SK-N-SH treated with all-trans-retinoic acid at 6 μM for 48 hours (cell line): ENCODE results near the gene TRIM15.
"Not testable (repeated sequence)": the region's sequence is repeated elsewhere in the genome, so short reads cannot be mapped to it uniquely, and the experiment has no call there.

Source experiments
- ATAC-seq: fragments of 200-7000 bp; cut with Tn5 transposase; 3 replicates; pipeline ENCODE4 v1.9.1; 2020; ENCODE audit warnings: mild to moderate bottlenecking, moderate library complexity
- BACH2 ChIP-seq: fragments of 250-450 bp; sonication (Bioruptor Pico); IDR thresholded peaks from 2 replicates; pipeline ENCODE4 v1.9.0; 2021; ENCODE audit warnings: mild to moderate bottlenecking, borderline replicate concordance
- CSDC2 ChIP-seq: fragments of 250-450 bp; sonication (Bioruptor Pico); IDR thresholded peaks from 2 replicates; pipeline ENCODE4 v1.5.0; 2020; ENCODE audit warnings: mild to moderate bottlenecking, moderate library complexity
- ESRRG ChIP-seq: fragments of 250-450 bp; sonication (Bioruptor Pico); IDR thresholded peaks from 2 replicates; pipeline ENCODE4 v1.6.1; 2021; ENCODE audit warnings: mild to moderate bottlenecking
- GLIS3 ChIP-seq: fragments of 250-450 bp; sonication (Bioruptor Pico); IDR thresholded peaks from 2 replicates; pipeline ENCODE4 v1.5.0; 2020; ENCODE audit warnings: mild to moderate bottlenecking, moderate library complexity
- RARB ChIP-seq: fragments of 250-450 bp; sonication (Bioruptor Pico); IDR thresholded peaks from 2 replicates; pipeline ENCODE4 v1.8.0; 2021; ENCODE audit warnings: mild to moderate bottlenecking, moderate library complexity
- SNAI2 ChIP-seq: fragments of 250-450 bp; sonication (Bioruptor Pico); IDR thresholded peaks from 2 replicates; pipeline ENCODE4 v1.5.0; 2020; ENCODE audit warnings: mild to moderate bottlenecking, moderate library complexity
- TCF4 ChIP-seq: fragments of 250-450 bp; sonication (Bioruptor Pico); IDR thresholded peaks from 2 replicates; pipeline ENCODE4 v1.8.0; 2021; ENCODE audit warnings: mild to moderate bottlenecking, moderate library complexity, borderline replicate concordance
- TOX ChIP-seq: fragments of 250-450 bp; sonication (Bioruptor Pico); IDR thresholded peaks from 2 replicates; pipeline ENCODE4 v1.8.0; 2021; ENCODE audit warnings: mild to moderate bottlenecking, moderate library complexity, borderline replicate concordance
- ZFP3 ChIP-seq: fragments of 250-450 bp; sonication (Bioruptor Pico); IDR thresholded peaks from 2 replicates; pipeline ENCODE4 v1.5.0; 2020; ENCODE audit warnings: mild to moderate bottlenecking, moderate library complexity
- ZFP30 ChIP-seq: fragments of 450-650 bp; formaldehyde crosslinking; IDR thresholded peaks from 2 replicates; pipeline ENCODE4 v1.5.0; 2022; ENCODE audit warnings: mild to moderate bottlenecking, moderate library complexity
- ZNF70 ChIP-seq: fragments of 450-650 bp; formaldehyde crosslinking; IDR thresholded peaks from 2 replicates; pipeline ENCODE4 v1.5.0; 2020; ENCODE audit warnings: mild to moderate bottlenecking, moderate library complexity
- TF ChIP-seq, protein P1 (sequence below): fragments of 250-450 bp; sonication (Bioruptor Pico); IDR thresholded peaks from 2 replicates; pipeline ENCODE4 v1.5.0; 2020; ENCODE audit warnings: mild to moderate bottlenecking, moderate library complexity
- TF ChIP-seq, protein P2 (sequence below): fragments of 250-450 bp; sonication (Bioruptor Pico); IDR thresholded peaks from 2 replicates; pipeline ENCODE4 v1.8.0; 2020; ENCODE audit warnings: mild to moderate bottlenecking, moderate library complexity, borderline replicate concordance

Gene TRIM15

DNA sequence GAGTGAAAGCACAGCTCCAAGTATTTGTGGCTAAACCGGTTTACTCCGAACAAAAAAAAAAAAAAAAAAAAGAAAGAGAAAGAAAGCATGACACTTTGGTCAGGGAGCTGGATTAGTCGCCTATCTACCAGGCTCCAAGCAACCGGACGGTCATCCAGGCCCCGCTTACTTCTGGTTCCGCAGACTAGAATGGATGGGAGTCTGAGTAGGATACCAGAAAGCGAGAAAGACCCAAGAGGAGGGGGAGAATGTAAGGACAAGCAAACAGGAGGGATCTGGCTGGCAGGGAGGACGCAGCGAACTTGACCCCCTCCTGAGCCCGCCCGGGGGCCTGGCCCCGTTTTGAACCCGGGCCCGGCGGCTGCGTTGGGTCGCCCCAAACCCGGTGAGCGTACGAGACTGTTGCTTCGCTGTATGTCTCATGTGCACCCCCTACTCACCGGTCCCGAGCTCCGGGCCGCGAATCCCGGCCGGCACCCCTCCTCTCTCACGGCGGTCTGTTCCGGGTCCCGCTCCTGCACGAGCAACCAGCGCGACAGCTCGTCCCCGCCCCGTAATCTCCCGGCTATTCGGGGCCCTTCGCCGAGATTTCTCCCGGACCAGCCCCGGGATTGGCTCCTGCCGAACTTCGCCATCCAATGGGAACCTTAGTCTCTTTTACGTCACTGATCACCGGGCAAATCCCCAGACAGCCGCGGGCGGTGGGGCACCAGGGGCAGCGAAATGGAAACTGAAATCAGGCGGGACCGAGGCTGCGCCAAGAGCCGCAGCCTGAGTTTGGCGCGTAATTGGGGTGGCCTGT, 49.7 kb downstream of the TRIM15 start, which contains the start of gene TRIM26:
Gene TRIM26 (minus strand): TSS at position 542 of the 802 bp plus-strand sequence. CDS start 14,303 bp downstream, outside the sequence.
- ATAC-seq: peak; percentile 94
- TF ChIP-seq GLIS3 (CRISPR knock-in tag): no peak
- TF ChIP-seq, protein P1, sequence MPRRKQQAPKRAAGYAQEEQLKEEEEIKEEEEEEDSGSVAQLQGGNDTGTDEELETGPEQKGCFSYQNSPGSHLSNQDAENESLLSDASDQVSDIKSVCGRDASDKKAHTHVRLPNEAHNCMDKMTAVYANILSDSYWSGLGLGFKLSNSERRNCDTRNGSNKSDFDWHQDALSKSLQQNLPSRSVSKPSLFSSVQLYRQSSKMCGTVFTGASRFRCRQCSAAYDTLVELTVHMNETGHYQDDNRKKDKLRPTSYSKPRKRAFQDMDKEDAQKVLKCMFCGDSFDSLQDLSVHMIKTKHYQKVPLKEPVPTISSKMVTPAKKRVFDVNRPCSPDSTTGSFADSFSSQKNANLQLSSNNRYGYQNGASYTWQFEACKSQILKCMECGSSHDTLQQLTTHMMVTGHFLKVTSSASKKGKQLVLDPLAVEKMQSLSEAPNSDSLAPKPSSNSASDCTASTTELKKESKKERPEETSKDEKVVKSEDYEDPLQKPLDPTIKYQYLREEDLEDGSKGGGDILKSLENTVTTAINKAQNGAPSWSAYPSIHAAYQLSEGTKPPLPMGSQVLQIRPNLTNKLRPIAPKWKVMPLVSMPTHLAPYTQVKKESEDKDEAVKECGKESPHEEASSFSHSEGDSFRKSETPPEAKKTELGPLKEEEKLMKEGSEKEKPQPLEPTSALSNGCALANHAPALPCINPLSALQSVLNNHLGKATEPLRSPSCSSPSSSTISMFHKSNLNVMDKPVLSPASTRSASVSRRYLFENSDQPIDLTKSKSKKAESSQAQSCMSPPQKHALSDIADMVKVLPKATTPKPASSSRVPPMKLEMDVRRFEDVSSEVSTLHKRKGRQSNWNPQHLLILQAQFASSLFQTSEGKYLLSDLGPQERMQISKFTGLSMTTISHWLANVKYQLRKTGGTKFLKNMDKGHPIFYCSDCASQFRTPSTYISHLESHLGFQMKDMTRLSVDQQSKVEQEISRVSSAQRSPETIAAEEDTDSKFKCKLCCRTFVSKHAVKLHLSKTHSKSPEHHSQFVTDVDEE (CRISPR knock-in tag): 0 out of 2 replicates have a peak, but pooled peaks have one; percentile 41

DNA sequence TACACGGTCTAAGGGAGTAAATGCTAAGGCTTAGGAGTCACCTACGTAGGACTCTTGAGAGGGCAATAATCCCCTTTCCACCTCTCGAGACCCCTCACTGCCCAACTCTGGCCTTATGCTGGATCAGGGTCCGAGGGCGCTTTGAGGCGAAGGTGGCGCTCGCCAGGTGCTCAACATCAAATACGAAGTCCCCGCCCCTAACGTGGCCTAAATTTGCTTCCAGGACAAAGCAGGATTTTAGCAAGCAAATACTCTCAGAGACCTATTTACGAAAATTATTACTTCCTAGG, 50.3 kb downstream of the TRIM15 start:
- no peak for ATAC-seq
- TF ChIP-seq TCF4 (peak; percentile 8; the same call in 1 of the 2 replicates), RARB (CRISPR knock-in tag) (no peak)

DNA sequence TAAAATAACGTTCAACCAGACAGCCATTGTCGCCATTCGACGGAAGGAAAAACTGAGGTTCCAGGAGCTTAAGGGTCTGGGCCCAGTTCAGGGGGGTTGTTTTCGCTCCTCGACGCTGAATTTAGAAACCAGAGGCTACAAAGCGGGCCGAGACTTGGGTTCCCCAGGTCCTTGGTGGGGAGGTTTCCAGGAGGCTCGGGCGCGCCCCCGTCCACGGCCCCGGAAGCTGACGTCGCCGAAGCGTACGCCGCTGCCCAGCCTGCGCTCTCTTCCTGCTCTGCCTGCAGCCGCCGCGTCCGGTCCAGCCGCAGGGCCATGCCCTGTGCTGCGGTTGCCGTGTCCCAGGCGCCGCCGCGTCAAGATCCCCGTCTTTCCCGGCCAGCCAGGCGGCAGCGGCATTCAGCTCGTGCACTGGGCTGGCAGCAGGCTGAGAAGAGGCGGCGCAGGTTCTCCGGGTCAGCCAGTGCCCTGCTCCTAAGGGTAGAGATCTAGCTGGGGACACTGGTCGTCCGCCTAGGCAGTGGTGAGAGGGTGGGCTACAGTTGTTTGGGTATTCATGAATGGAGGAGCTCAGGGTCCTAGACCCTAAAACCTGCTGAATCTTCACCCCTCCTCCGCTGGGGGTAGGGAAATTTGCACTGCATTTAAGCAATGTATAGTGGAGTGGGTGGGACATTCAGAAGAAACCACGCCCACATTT, 50.8 kb downstream of the TRIM15 start:
- ATAC-seq: peak; percentile 89
- TF ChIP-seq RARB (CRISPR knock-in tag) (no peak), BACH2 (CRISPR knock-in tag) (no peak), ZFP3 (CRISPR knock-in tag) (0 out of 2 replicates have a peak, but pooled peaks have one; percentile 55), CSDC2 (0 out of 2 replicates have a peak, but pooled peaks have one; percentile 34), SNAI2 (CRISPR knock-in tag) (no peak)

DNA sequence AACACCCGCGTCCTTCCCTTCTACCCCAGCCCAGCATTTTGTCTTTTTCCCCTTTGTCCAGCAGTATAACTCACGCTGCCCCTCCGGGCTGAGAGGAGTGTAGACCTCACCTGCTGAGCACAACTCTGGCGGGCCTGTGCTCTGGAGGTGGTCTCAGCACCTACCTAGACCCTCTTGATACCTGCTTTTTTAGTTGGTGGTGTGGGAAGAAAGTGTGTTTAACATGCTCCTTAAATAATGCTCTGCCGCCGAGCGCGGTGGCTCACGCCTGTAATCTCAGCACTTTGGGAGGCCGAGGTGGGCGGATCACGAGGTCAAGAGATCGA, 51.3 kb downstream of the TRIM15 start:
- TF ChIP-seq TCF4: no peak
- no peak for TF ChIP-seq ZFP30 (CRISPR knock-in tag)
- TF ChIP-seq BACH2 (CRISPR knock-in tag): no peak
- no peak for TF ChIP-seq ESRRG (CRISPR knock-in tag)
- TF ChIP-seq, protein P2, sequence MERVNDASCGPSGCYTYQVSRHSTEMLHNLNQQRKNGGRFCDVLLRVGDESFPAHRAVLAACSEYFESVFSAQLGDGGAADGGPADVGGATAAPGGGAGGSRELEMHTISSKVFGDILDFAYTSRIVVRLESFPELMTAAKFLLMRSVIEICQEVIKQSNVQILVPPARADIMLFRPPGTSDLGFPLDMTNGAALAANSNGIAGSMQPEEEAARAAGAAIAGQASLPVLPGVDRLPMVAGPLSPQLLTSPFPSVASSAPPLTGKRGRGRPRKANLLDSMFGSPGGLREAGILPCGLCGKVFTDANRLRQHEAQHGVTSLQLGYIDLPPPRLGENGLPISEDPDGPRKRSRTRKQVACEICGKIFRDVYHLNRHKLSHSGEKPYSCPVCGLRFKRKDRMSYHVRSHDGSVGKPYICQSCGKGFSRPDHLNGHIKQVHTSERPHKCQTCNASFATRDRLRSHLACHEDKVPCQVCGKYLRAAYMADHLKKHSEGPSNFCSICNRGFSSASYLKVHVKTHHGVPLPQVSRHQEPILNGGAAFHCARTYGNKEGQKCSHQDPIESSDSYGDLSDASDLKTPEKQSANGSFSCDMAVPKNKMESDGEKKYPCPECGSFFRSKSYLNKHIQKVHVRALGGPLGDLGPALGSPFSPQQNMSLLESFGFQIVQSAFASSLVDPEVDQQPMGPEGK (CRISPR knock-in tag): no peak
- no peak for TF ChIP-seq TOX (CRISPR knock-in tag)
- ATAC-seq: no peak

DNA sequence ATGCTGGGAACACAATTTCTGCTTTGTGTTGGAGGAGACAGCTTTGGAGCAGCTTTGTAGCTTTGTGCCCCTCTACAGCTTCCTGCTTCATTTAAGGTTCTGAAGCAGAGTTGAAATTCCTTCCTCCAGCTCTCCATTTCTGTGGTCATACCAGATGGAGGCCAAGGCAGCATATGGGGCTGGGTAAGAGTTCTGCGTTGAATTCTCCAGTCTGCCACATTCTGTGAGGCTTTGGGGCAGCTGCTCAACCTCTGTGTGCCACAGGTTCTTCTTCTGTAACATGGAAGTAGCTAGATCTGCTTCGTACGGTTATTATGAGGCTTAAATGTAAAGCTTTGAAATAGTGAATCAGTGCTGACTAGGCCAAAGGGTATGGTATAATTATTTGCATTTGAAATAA, 52.8 kb downstream of the TRIM15 start:
- ATAC-seq: no peak
- TF ChIP-seq ZNF70 (CRISPR knock-in tag): no peak
- TF ChIP-seq ZFP3 (CRISPR knock-in tag): no peak
- TF ChIP-seq TCF4: no peak
- TF ChIP-seq RARB (CRISPR knock-in tag): no peak

DNA sequence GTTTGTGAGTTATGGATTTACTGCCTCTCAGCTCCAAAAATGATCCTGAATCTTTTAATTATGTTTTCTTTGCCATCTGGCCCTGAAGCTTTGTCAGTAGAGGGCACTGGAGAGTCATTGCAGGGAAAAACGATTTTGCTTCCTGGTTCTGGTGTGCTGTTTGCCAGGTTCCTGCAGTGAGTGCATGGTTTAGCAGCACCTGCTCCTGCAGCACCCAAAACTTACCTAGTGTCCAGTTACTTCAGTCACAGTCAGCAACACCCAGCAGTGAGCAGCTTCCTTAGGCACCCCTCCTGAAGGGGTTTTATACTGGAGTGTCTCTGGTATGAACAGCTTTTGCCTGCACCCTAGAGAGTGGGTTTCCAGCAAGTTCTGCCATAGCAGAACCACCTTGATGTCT, 55.9 kb downstream of the TRIM15 start:
- ATAC-seq: peak; percentile 82
- no peak for TF ChIP-seq ZFP3 (CRISPR knock-in tag)
- 0 out of 2 replicates have a peak, but pooled peaks have one; percentile 24 for TF ChIP-seq TCF4

DNA sequence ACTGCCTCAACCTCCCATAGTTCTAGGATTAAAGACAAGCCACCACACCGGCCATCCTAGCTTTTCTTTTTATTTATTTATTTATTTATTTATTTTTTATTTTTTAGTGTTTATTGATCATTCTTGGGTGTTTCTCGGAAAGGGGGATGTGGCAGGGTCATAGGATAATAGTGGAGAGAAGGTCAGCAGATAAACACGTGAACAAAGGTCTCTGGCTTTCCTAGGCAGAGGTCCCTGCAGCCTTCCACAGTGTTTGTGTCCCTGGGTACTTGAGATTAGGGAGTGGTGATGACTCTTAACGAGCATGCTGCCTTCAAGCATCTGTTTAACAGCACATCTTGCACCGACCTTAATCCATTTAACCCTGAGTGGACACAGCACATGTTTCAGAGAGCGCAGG, 58.0 kb downstream of the TRIM15 start:
- ATAC-seq: not testable (repeated sequence)

DNA sequence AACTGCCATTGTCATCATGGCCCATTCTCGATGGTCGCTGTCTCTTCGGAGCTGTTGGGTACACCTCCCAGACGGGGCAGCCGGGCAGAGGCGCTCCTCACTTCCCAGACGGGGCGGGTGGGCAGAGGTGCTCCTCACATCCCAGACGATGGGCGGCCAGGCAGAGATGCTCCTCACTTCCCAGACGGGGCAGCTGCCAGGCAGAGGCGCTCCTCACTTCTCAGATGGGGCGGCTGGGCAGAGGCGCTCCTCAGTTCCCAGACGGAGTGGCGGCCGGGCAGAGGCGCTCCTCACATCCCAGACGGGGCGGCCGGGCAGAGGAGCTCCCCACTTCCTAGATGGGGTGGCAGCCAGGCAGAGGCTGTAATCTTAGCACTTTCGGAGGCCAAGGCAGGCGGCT, 58.6 kb downstream of the TRIM15 start:
- not testable (repeated sequence) for ATAC-seq
